ENCODE data around the gene TOX2.

Gene TOX2

DNA sequence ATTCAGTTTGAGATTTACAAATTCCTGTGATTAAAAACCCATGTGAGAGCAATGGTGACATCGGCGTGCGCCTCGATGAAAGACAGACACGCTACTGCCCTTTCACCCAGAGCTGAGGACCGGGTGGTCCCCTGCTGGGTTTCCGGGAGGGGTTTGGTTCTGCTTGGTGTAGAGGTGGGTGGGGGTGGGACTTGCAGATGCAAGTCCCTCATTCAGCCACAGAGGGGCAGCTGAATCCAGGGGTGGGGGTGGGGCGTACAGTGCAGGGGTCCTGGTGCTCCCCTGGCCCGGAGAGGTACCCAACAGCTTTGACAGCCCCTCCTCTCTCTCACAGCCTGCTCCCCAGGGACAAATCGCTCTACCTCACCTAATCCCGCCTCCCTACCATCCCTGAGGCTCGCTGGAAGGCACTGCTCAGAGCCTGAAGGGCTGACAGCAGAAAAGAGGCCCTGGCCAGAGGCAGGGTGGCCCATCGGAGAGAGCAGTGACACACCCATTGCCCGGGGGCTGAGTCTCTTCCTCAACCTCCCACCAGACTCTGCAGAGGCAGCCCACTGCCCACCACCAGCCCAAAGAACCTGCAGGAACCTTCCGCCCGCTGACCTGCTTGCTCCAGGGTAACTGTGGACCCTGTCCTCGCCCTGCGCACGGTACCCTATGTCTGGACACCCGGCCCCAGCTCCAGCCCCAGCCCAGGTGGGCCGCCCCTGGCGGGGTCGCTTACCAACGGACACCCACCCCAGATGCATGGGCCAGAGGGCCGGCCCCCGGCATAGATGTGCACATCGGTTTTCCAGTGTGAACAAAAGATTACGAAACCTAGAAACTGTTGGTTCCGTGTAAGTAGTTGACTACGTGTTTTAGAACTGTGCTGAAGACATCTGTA is 153.9 kb downstream of the TOX2 start:
- DNase-seq, result no peak

DNA sequence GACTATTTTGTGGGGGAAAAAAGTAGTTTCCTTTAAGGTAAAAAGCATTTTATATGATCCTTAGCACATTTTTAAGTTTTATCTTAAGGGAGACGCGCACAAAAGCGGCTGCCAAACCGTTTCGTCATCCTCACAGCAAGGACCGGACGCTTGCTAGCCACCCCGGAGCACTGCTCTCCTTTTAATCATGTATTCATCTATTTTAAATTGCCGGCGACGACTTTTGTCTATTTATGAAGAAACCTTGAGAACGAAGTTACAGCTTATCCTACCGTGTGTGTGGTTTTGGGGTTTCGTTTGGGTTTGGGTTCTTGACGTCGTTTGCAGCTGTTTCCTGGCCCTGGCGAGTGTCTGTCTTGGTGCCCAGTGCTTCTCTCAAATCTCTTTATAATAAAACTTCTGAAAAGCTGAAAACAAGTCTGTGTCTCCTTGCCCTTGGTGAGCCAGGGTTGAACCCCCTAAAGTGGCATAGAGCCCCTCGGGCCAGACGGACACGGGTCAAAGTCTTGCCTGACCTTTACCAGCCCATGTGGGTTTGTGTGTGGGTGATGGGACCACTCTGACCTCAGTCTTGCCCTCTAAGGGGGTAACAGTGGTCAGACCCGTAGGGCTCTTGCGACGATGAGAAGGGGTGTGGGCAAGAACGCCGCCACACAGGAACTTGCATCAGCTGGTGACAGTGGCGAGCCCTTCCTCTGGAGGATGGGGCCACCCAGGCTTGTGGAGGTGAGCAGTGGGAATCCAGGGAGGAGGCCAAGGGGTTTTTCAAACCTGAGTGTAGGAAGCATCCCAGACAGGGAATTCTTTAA is 154.8 kb downstream of the TOX2 start:
- DNase-seq, result no peak

DNA sequence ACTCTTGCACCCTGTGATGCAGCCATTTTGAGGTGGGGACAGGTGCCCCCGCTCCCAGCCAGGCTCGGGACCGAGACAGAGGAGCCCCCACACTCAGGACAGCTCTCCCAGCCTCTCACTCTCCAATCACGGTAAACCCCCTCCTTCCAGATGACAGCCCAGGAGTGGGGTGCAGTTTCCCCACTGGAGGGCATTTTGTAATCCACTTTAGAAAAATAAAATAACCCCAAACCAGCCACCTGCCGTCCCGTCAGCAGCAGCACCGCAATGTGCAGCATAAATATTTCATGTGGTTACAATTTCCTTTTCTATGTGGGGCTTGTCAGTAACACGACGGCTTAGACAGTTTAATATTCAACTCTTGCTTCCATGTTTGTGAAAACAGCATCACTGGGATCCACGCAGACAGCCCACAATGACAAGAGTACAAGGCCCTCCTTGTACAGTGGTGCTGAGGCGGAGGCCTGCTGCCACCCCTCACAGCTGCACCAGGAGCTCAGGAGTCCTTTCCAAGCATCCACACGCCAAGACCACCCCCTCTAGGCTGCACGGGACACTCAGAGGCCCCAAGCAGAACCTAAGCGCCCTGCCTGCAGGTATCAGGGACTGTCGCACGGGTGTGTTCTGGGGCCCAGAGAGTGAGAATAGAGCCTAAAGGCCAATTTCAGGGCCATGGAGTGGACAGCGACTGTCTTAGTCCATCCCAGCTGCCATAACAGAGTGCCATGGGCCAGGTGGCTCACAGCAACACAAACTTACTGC is 155.7 kb downstream of the TOX2 start:
- no peak for DNase-seq

DNA sequence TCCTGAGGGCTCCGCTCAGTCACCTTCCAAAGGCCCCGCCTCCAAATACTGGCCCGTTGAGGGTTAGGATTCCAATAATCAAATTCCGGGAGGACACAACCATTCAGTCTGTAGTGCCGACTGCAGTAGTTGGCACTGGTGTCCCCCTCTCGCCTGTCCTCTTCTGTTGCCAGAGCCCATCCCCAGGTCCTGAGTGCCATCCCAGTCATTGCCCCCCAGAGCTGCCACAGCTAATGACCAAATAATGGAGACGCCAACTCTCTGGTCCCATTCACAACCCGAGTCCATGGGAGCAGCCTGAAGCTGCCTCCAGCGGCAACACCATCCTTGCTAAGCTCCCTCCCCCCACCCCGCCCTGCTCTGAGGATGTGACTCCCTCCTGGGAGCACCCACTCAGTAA is 156.4 kb downstream of the TOX2 start:
- no peak for DNase-seq

DNA sequence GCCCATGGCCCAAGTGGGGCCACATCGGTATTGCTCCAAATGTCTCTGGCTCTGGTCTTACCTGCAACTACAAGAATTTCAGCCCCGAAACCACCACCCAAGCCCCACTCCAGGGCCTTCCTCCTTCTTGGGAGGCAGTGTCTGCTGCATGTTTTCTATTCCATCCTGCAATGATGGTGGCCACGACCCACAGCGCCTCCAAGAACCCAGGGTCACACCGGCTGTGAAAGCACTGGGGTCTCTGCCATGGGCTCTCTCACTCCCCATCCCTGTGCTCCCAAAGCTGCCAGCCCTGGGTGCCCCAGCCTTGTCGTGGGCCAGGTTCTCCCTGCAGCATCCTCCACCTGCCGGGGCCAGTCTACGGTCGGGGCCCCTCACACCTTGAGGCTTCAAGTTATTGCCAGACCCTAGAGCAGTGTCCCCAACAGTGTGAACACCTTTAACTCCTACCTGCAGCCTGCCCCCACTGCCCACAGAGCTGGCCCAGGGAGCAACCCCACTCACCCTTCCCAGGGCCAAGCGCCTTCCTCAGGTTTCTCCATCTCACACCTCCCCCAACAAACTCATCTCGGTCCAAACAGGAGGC is 157.0 kb downstream of the TOX2 start:
- DNase-seq, result no peak

DNA sequence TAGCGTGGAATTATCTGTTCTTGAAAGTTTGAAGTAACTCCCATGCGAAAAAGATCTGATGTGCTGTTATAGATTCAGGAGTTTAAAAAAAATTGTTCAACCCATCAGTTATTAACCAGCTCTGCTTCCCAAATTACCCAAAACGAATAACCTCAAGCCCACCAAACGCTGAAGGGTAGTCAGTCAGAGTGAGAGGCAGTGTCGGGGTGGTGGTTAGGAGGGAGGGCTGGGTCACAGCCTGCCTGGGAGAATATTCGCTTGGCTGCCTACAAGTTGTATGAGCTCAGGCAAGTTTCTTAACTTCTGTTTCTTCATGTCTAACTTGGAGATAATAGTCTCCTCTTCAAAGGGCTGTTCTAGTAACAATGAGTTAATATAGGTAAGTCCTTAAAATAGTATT is 157.7 kb downstream of the TOX2 start:
- DNase-seq, result no peak

DNA sequence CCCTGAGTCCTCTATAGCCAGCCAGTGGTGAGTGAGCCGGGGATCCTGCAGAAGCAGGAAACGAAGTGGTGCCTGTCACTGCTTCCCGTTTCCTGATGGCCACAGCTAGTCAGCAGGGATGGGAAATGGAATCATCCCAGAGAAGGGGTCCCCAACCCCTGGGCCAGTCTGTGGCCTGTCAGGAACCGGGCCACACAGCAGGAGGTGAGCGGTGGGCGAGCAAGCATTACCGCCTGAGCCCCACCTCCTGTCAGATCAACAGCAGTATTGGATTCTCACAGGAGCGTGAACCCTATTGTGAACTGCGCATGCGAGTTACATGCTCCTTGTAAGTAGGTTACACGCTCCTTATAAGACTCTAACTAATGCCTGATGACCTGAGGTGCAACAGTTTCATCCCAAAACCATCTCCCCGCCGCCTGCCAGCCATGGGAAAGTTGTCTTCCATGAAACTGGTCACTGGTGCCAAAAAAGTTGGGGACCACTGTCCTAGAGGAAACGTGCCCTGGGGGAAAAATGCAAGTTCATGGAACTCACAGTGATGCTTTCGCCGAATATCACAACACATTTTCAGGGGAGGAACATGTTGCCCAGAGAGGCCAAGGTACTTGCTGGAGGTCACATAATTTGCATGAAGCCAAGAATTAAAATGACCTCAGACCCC is 158.5 kb downstream of the TOX2 start:
- DNase-seq, result no peak

DNA sequence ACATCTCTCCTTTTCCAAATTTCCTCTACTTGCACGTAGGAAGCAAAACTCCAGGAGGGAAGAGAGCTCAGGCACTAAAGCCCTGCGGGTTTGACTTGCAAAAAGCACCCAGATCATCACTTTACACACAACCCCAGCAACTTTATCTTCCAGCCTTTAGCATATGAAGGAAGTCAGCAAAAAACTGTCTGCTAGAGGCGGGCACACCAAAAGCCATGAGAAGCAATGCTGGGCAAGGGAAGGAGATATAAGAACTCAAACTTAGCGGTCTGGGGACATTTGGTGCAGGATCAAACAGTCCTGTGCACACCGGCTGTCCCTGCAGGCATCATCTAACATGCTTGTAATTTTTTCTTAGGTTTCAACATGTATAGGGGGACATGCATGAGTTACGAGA is 159.0 kb downstream of the TOX2 start:
- DNase-seq, result no peak

DNA sequence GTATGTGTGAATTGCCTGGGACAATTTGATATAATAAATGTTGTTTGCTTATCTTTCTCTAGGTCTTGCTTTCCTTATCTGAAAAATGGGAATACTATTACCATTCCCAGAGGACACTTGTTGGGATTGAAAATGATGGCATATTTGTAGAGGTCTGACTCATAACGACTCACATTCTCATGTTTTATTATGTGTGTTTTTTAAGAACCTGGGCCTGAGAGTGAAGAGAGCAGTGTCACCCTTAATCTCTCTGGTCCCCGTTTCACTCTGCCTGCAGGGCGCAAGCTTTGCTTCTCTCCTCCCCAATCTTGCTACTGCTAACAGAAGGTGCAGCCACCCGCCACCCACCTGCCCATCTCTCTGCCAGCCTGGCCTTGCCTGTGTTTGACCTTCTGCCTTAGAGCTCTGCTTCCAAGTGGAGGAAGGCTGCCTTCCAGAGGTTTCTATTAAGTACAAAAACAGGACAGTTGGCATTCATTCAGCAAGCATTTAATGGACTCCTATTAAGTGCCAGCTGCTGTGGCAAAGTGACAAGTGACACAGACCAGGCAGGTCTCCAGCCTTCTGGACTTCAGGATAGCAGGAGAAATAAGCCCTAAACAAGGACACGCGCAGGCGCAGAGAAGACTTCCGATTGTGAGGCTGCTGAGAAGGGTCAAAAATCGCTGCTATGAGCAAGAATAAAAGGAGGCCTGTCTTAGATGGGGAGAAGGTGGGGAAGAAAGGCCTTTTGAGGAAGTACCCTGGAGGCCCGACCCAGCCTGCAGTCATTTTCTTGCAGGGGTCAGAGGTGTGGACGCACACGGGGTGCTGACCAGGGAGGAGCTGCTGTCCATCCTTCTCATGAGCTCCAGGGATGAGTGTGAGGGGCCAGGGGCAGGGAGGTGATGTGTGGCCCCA is 159.8 kb downstream of the TOX2 start:
- no peak for DNase-seq

DNA sequence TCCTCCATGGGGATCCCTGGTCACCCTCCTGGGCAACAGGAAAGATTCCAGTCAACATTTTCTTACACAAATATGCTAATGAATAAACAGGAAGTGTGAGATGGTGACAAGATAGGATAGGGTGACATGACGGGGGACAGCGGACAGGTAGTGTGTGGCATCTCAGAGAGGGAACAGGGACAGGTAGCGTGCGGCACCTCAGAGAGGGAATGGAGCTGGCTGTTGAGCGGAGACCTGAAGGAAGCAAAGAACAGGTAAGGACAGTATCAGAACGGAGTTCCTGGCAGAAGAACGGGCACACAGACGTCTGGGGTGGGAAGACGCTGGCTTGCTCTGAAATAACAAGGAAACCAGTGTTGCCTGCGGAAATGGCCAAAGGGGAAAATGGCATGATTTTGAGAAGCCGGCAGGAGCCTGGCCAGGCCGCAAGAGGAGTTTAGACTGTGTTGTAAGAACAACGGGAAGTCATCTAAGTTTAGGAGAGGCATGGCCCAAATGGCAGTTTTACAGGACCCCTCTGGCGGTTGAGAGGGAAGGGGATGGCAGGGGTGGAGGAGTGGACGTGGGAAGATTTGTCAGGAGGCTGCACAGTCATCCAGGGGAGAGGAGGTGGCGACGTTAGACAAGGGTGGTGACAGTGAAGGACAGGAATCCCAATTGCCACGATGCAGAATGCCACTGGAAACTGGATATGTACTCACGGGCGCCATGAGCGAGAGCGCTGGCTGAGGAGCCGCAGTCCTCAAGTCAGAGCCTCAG is 160.7 kb downstream of the TOX2 start:
- no peak for DNase-seq

DNA sequence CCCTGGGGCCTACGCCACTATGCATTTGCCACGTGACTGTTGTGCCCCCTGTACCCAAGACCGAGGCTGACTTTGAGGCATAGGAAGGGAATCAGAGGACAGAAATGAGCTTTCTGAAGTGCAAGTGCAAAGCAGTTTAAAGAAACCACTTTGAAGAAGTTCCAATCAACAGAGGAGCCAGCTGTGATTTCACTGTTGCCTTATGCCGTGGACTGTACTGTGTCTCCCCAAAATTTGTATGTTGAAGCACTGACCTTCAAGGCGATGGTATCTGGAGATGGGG is 161.2 kb downstream of the TOX2 start:
- no peak for DNase-seq

DNA sequence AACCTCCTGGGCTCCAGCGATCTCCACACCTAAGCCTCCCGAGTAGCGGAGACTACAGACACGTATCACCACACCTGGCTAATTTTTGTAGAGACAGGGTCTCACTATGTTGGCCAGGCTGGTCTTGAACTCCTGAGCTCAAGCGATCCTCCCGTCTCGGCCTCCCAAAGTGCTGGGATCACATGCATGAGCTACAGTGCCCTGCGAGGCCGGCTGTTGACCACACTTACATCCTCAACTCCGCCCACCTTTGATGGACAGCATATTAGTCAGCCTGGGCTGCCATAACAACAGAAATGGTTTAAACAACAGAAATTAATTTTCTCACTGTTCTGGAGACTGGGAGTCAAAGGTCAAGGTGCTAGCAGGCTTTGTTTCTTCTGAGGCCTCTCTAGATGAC is 164.6 kb downstream of the TOX2 start:
- DNase-seq, result no peak

DNA sequence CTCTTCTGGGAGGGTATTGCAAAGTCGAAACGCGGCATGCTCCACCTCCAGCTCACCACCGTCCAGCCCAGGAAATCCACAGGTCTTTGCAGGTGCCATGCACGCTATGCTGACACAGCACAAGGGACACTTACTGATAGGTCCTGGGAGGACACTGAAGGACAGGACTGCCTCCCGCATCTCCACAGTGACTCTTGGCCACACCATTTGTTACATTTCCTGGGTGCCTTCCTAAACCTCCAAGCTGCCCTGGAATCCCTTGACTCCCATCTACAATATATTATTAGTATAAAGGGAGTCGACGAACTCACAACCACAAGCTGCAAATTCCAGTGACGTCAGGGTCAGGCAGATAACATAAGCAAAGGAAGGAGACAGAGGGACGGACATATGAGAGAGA is 165.4 kb downstream of the TOX2 start:
- DNase-seq, result no peak

DNA sequence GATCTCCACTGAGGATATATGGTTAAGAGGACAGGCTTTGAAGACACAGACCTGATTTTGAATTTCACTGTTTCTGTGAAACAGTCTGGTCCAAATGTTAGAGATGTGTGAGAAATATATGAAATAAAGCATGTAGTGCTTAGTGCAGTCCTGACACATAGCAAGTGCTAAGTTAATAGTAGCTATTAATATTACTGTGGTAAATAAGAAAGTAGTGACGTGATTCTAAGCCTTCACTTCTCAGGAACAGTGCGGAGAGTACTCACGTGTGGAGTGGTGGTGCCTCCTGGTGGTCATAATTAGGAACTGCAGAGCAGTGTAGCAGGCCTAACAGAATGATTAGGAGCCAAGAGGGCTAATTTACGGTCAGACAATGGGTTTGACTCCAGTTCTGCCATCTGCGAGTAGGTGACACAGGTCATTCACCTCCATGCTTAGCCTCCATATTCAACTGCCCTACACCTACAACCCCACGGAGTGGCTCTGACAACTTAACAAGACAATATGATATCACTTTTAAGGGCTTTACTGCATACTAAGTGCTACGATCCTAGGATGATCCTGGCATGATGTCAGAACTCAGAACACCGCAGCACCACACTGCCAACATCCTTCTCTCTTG is 166.1 kb downstream of the TOX2 start:
- peak; percentile 78 for DNase-seq

DNA sequence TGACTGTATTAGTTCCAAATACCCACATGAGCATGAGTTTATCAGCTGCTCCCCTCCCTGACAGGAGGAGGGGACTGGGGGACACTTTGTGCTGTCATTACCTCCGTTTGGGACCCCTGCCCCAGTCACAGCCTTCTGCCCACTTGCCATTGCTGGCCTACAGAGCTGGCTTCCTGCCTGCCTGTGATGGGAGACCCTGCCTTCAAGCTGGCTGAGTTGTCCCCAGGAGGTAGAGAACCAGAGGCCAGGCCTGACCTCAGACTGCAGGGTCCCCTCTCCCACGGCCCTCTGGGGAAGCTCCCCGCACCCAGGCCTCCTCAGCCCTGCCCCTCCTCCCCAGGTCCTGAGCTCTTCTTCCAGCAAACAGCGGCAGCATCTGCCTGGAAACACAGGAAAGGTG is 166.8 kb downstream of the TOX2 start:
- no peak for DNase-seq

DNA sequence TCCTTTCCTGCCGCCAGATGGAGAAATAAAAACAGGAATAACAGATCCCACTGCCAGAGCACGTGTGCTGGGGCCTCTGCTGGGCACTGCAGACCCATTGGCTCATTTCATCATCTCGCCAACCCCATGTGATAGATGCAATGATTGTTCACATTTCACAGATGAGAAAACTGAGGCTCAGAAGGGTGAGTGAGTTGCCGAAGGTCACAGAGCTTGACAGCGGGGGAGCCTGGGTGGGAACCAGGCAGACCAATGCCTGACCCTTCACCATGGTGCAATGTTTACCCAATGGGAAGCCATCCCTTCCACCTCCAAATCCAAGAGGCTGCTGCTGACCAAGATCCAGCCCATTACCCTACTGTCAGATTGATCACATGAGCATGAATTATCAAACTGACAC is 167.2 kb downstream of the TOX2 start:
- no peak for DNase-seq

DNA sequence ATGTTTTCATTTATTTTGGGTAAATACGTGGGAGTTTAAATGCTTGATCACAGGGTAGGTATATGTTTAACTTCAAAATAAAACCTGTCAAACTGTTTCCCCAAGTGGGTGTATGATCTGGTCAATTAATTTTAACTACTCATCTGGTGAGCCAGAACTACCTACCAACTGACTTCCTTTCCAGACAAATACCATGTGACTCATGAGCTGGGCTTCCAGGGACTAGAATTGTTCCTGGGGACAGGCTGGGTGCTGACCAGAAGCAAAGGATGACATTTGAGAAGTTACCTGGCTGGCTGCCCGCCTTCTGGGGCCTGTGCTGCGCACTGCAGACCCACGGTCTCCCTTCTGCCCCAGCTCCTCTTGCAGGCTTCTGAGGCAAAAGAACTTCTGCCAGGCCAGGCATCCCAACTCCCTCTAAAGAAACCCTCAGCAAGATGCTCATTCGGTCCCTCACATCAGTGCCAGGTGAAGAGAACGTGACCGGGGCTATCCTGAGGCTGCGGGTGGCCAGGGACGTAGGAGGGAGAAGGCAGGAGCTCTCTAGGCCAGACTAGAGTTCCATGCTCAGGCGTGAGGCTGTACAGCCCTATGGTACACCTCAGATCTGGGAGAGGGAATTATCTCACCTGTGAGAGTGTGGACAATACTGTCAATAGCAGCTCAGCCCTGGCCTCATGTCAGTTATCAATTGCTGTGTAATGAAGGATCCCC is 168.7 kb downstream of the TOX2 start:
- peak; percentile 63 for DNase-seq

DNA sequence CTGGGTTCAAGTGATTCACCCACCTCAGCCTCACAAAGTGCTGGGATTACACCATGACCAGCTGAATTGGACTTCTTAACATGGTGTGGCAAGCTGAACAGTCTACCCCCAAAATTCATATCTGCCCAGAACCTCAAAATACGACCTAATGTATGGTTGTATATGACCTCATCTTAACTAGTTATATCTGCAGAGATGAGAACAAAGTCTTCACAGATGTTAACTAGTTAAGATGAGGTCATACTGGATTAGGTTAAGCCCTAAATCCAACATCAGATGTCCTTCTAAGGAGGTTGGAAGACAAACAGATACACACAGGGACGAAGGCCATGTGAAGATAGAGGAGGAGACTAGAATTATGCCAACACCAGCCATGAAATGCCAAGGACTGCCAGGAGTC is 169.8 kb downstream of the TOX2 start:
- DNase-seq, result no peak

DNA sequence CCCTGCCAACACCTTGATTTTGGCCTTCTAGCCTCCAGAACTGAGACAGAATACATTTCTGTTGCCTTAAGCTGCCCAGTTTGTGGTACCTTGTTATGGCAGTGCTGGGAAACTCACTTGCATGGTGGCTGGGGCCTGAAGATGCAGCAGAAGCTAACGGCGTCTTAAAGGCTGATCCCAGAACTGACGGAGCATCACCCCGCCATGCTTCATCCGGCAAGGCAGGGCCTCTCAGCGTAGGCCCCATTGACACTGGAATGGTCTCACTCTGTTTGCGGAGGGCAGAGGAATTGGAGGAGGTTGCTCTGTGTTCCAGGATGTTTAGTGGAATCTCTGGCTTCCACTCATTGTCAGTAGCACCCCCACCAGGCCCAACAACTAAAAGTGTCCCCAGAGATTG is 170.2 kb downstream of the TOX2 start:
- DNase-seq, result no peak
